Astrocyte of the spinal cord (primary cell): Measurements from ENCODE around the gene LIMA1.

Experiments
- DNase-seq: peaks from one replicate; pipeline ENCODE4 v3.0.0; 2011; ENCODE audit warnings: low read depth, low spot score
- H3K4me3 ChIP-seq: 2 replicates; pipeline ENCODE4 v1.5.1; 2011; ENCODE audit warnings: low read depth, mild to moderate bottlenecking, low read length, moderate library complexity
- CTCF ChIP-seq: IDR thresholded peaks from 2 replicates; pipeline ENCODE4 v1.5.1; 2012; ENCODE audit warnings: low read depth, mild to moderate bottlenecking, low read length, inconsistent platforms
- in situ Hi-C: cut with HindIII; loops from 2 replicates; pipeline ENCODE4 v1.10.0; 2017; ENCODE audit warnings: low sequenced_read_pairs

LIMA1 gene

GRCh38 chr12:50257236-50258166, 25.8 kb downstream of the LIMA1 start:
- in situ Hi-C loops, result no loop called here
- peak; percentile 52 for DNase-seq
- no peak overlapping the region for H3K4me3 ChIP-seq
- TF ChIP-seq CTCF, result no peak

GRCh38 chr12:50256761-50257160, 26.6 kb downstream of the LIMA1 start:
- no peak overlapping the region for H3K4me3 ChIP-seq
- DNase-seq, result no peak
- in situ Hi-C loops, result no loop called here
- no peak for TF ChIP-seq CTCF

GRCh38 chr12:50252977-50253602, 30.2 kb downstream of the LIMA1 start:
- H3K4me3 ChIP-seq, result no peak overlapping the region
- in situ Hi-C loops, result no loop called here
- TF ChIP-seq CTCF, result no peak
- DNase-seq, result no peak

- in situ Hi-C loops, result no loop called here
- TF ChIP-seq CTCF, result no peak
- DNase-seq, result no peak
- no peak overlapping the region for H3K4me3 ChIP-seq
Observed at GRCh38 chr12:50251619-50252252, 31.6 kb downstream of the LIMA1 start.

GRCh38 chr12:50249464-50250182, 33.7 kb downstream of the LIMA1 start:
- H3K4me3 ChIP-seq, result no peak overlapping the region
- TF ChIP-seq CTCF, result no peak
- DNase-seq, result peak; percentile 17
- in situ Hi-C loops, result no loop called here

GRCh38 chr12:50248883-50249282, 34.4 kb downstream of the LIMA1 start:
- TF ChIP-seq CTCF, result no peak
- H3K4me3 ChIP-seq, result no peak overlapping the region
- no peak for DNase-seq
- in situ Hi-C loops, result no loop called here
